ENCODE data around the gene EIF4A3.
"Not testable (repeated sequence)": the region's sequence is repeated elsewhere in the genome, so short reads cannot be mapped to it uniquely, and the experiment has no call there.

Gene EIF4A3

GRCh38 chr17:80099291-80100034 is 47.5 kb downstream of the EIF4A3 start:
- no peak for DNase-seq

- no peak for DNase-seq
Measured at GRCh38 chr17:80097844-80098691, 48.9 kb downstream of the EIF4A3 start.

GRCh38 chr17:80097127-80097621 is 49.8 kb downstream of the EIF4A3 start:
- DNase-seq, result no peak

- DNase-seq, result no peak
Measured at GRCh38 chr17:80096561-80097021, 50.3 kb downstream of the EIF4A3 start.

GRCh38 chr17:80095844-80096475 is 51.0 kb downstream of the EIF4A3 start:
- DNase-seq, result no peak

- DNase-seq, result no peak
Measured at GRCh38 chr17:80095038-80095843, 51.7 kb downstream of the EIF4A3 start.

GRCh38 chr17:80092959-80093358 is 54.0 kb downstream of the EIF4A3 start:
- no peak for DNase-seq

- no peak for DNase-seq
Measured at GRCh38 chr17:80091376-80091775, 55.6 kb downstream of the EIF4A3 start.

- DNase-seq, result not testable (repeated sequence)
Measured at GRCh38 chr17:80090164-80090563, 56.8 kb downstream of the EIF4A3 start.

GRCh38 chr17:80089762-80090161 is 57.2 kb downstream of the EIF4A3 start:
- no peak for DNase-seq

GRCh38 chr17:80087346-80088265 is 59.3 kb downstream of the EIF4A3 start:
- no peak for DNase-seq

- DNase-seq, result no peak
Measured at GRCh38 chr17:80086616-80087015, 60.3 kb downstream of the EIF4A3 start.

- no peak for DNase-seq
Measured at GRCh38 chr17:80086081-80086480, 60.8 kb downstream of the EIF4A3 start.

GRCh38 chr17:80084773-80085172 is 62.2 kb downstream of the EIF4A3 start:
- DNase-seq, result no peak

All from fibroblast of skin of scalp (primary cell).